Measurements from ENCODE around the gene ZNF837.

DNA sequence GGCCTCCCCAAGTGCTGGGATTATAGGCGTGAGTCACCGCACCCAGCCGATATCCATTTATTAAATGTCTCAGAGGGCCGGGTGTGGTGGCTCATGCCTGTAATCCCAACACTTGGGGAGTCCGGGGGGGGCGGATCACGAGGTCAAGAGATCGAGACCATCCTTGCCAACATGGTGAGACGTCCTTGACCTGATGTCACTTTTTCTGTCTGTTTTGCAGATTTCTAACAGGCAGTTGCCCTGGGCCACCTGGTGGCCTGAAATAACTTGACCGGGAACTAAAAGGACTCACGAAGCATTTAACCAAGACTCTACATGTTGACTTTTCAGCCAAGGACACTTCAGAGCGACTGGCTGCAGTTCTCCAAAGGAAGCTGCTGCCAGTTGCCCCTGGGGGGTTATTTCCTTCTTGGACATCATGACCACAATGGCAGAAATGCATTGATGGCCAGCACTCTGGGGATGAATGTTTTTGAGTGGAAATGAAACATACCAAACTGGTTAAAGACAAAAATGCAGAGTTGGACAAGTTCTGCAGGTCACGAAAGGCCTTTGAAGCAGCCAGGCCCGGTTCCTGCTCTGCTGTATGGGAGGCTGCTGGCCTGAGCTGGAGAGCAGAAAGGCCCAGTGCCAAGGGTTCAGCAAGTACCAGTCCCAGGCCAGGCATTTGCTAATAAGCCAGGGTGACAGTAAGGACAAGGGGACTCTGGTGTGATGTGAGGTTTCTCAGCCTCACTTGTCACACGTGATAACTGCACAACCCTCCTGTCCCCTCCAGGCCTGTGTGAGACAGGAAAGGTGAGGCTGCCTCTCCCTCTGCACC lies 8.3 kb downstream of the ZNF837 start:
- no peak for TF ChIP-seq EGR1 (IDR thresholded peaks at IDR 0.05)
- TF ChIP-seq EP300 (IDR thresholded peaks at IDR 0.05; ENCODE audit: borderline replicate concordance) = no peak
- no peak for TF ChIP-seq CREB1 (IDR thresholded peaks at IDR 0.05; ENCODE audit: low read depth)
- no peak for TF ChIP-seq YY1 (IDR thresholded peaks at IDR 0.05; ENCODE audit: low read depth)
- TF ChIP-seq CEBPB (IDR thresholded peaks at IDR 0.05) = no peak
- TF ChIP-seq, protein P1, sequence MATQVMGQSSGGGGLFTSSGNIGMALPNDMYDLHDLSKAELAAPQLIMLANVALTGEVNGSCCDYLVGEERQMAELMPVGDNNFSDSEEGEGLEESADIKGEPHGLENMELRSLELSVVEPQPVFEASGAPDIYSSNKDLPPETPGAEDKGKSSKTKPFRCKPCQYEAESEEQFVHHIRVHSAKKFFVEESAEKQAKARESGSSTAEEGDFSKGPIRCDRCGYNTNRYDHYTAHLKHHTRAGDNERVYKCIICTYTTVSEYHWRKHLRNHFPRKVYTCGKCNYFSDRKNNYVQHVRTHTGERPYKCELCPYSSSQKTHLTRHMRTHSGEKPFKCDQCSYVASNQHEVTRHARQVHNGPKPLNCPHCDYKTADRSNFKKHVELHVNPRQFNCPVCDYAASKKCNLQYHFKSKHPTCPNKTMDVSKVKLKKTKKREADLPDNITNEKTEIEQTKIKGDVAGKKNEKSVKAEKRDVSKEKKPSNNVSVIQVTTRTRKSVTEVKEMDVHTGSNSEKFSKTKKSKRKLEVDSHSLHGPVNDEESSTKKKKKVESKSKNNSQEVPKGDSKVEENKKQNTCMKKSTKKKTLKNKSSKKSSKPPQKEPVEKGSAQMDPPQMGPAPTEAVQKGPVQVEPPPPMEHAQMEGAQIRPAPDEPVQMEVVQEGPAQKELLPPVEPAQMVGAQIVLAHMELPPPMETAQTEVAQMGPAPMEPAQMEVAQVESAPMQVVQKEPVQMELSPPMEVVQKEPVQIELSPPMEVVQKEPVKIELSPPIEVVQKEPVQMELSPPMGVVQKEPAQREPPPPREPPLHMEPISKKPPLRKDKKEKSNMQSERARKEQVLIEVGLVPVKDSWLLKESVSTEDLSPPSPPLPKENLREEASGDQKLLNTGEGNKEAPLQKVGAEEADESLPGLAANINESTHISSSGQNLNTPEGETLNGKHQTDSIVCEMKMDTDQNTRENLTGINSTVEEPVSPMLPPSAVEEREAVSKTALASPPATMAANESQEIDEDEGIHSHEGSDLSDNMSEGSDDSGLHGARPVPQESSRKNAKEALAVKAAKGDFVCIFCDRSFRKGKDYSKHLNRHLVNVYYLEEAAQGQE (IDR thresholded peaks at IDR 0.05; ENCODE audit: low read depth) = no peak

Data from Ishikawa (cell line).